B cell (primary cell): ENCODE measurements around the gene CLEC4G. TPM values are rescaled to one million over a fixed set of nuclear protein-coding genes. Genes with fewer than 3 reads are reported as not detected.
"Not testable (repeated sequence)": the region's sequence is repeated elsewhere in the genome, so short reads cannot be mapped to it uniquely, and the experiment has no call there.

Experiments
- ATAC-seq: fragments of 200-7000 bp; cut with Tn5 transposase; one replicate; pipeline ENCODE4 v1.10.0; 2021; ENCODE audit warnings: low read depth, mild to moderate bottlenecking, moderate number of reproducible peaks, moderate library complexity
- CTCF ChIA-PET: fragments of 350-600 bp; sonication (Branson Sonifier 250); formaldehyde crosslinking; loops from one replicate; lab custom pipeline; 2021; ENCODE audit warnings: antibody characterized with exemption, inconsistent platforms; lab: Charles Lee
- POLR2A ChIA-PET: fragments of 350-600 bp; sonication (Branson Sonifier 250); formaldehyde crosslinking; loops from one replicate; lab custom pipeline; 2021; ENCODE audit warnings: antibody characterized with exemption; lab: Charles Lee
- DNase-seq: peaks from one replicate; pipeline ENCODE4 v3.0.0; 2013
- H2AFZ ChIP-seq: 2 replicates; pipeline ENCODE4 v1.6.1; 2012; ENCODE audit warnings: mild to moderate bottlenecking, low read depth, low read length; ENCODE audit not compliant: insufficient read depth, poor library complexity, severe bottlenecking
- H3K27ac ChIP-seq, 2 donors: 1 replicate in 1 of 2; 2 replicates in 1 of 2; pipeline ENCODE4 v1.5.1; 2012 to 2013; ENCODE audit warnings: low read length in 2 of 2, mild to moderate bottlenecking in 2 of 2, moderate library complexity in 1 of 2
- H3K27me3 ChIP-seq, 4 experiments: fragments of 200-600 bp in 1 of 4; sonication (generic) in 1 of 4; replicated peaks in 1 of 4; 1 replicate in 2 of 4; 2 replicates in 2 of 4; pipeline versions ENCODE4 v1.6.1 to v1.7.0; 2013 to 2016; ENCODE audit warnings: low read length in 3 of 4, mild to moderate bottlenecking in 2 of 4, mixed read lengths in 1 of 4, moderate library complexity in 1 of 4; ENCODE audit not compliant: insufficient read depth in 4 of 4, control insufficient read depth in 3 of 4; ENCODE audit errors: control extremely low read depth in 1 of 4
- H3K36me3 ChIP-seq, 2 experiments: replicated peaks in 1 of 2; 1 replicate in 1 of 2; 2 replicates in 1 of 2; pipeline versions ENCODE4 v1.6.1 to v1.7.1; 2013; ENCODE audit warnings: low read length in 1 of 2; ENCODE audit not compliant: insufficient read depth in 2 of 2, control insufficient read depth in 1 of 2; ENCODE audit errors: control extremely low read depth in 1 of 2, extremely low read depth in 1 of 2
- H3K4me1 ChIP-seq, 2 donors: fragments of 200-600 bp in 1 of 2; sonication (generic) in 1 of 2; 1 replicate in 1 of 2; 2 replicates in 1 of 2; pipeline versions ENCODE4 v1.5.1 to v1.6.1; 2013 to 2017; ENCODE audit warnings: low read length in 2 of 2; ENCODE audit not compliant: control insufficient read depth in 2 of 2, insufficient read depth in 2 of 2
- H3K4me2 ChIP-seq: replicated peaks from 2 replicates; pipeline ENCODE3; 2012; ENCODE audit warnings: mild to moderate bottlenecking, low read depth, low read length; ENCODE audit not compliant: poor library complexity, severe bottlenecking
- H3K4me3 ChIP-seq, 5 experiments: fragments of 200-600 bp in 1 of 5; sonication (generic) in 1 of 5; 1 replicate in 3 of 5; 2 replicates in 2 of 5; pipeline versions ENCODE4 v1.5.1 to v1.7.0; 2011 to 2016; ENCODE audit warnings: low read length in 4 of 5, mild to moderate bottlenecking in 4 of 5, low read depth in 2 of 5, control low read depth in 1 of 5, moderate library complexity in 1 of 5; ENCODE audit not compliant: insufficient read depth in 1 of 5; ENCODE audit errors: control extremely low read depth in 1 of 5, extremely low read depth in 1 of 5
- H3K79me2 ChIP-seq: fragments of 200-600 bp; sonication (generic); one replicate; pipeline ENCODE4 v1.6.0; 2016; ENCODE audit warnings: low read length; ENCODE audit not compliant: control insufficient read depth, insufficient read depth
- H3K9ac ChIP-seq: fragments of 200-600 bp; sonication (generic); 2 replicates; pipeline ENCODE4 v1.6.1; 2017; ENCODE audit warnings: mild to moderate bottlenecking, low read length, moderate library complexity
- H3K9me3 ChIP-seq, 3 donors: one replicate each; pipeline versions ENCODE4 v1.6.1 to v1.7.1; 2013; ENCODE audit warnings: low read length in 2 of 3; ENCODE audit not compliant: control insufficient read depth in 2 of 3, insufficient read depth in 1 of 3; ENCODE audit errors: control extremely low read depth in 1 of 3
- H4K20me1 ChIP-seq: 2 replicates; pipeline ENCODE4 v1.6.0; 2012; ENCODE audit warnings: mild to moderate bottlenecking, low read length; ENCODE audit not compliant: insufficient read depth, control insufficient read depth, poor library complexity, severe bottlenecking
- H3K27ac Mint-ChIP-seq: one replicate; pipeline ENCODE4 v1.8.0; 2021; ENCODE audit warnings: mixed read lengths
- H3K27me3 Mint-ChIP-seq: one replicate; pipeline ENCODE4 v1.8.0; 2021; ENCODE audit warnings: mixed read lengths
- H3K4me1 Mint-ChIP-seq: one replicate; pipeline ENCODE4 v1.8.0; 2021; ENCODE audit warnings: mixed read lengths
- H3K4me3 Mint-ChIP-seq: one replicate; pipeline ENCODE4 v1.8.0; 2021; ENCODE audit warnings: mixed read lengths
- H3K9me3 Mint-ChIP-seq: one replicate; pipeline ENCODE4 v1.8.0; 2022; ENCODE audit warnings: mixed read lengths; ENCODE audit not compliant: insufficient read depth
- CTCF ChIP-seq: fragments of 200-600 bp; IDR thresholded peaks from one replicate; pipeline ENCODE4 v1.8.0; 2022; ENCODE audit warnings: antibody characterized with exemption, mild to moderate bottlenecking
- EZH2 ChIP-seq: IDR thresholded peaks from 2 replicates; pipeline ENCODE4 v1.6.1; 2012; ENCODE audit warnings: borderline replicate concordance, low read depth, mild to moderate bottlenecking, moderate library complexity, low read length; ENCODE audit not compliant: insufficient read depth, poor library complexity, severe bottlenecking
- WGBS: methylation state at CpG from one replicate; pipeline ENCODE4 v1.1.5; 2013; ENCODE audit warnings: missing lambda C conversion rate; ENCODE audit not compliant: insufficient coverage; 5-methylcytosine and 5-hydroxymethylcytosine counted together
- intact Hi-C: fragments of 100-400 bp; cut with micrococcal nuclease; formaldehyde crosslinking; loops from one replicate; pipeline ENCODE4 v1.10.0; 2022
- polyA plus RNA-seq: library from polyadenylated mRNA; depleted of rRNA; stranded (reverse); fragments of >200 nt; gene quantifications from 2 replicates; pipeline ENCODE4 v1.2.3, GENCODE V29; 2012
- total RNA-seq, 2 donors: library from RNA; stranded (reverse); fragments of 120-200 nt in 1 of 2; gene quantifications; 1 replicate in 1 of 2; 2 replicates in 1 of 2; pipeline versions ENCODE4 v1.2.3 to v1.2.4, GENCODE V29; 2013 to 2022

Gene CLEC4G
- total and polyA plus RNA-seq, 2 donors (not counting 1 experiment from before 2014, with no cell fraction given), result 1.3 TPM; not detected in 1

GRCh38 chr19:7746903-7747884, 15.3 kb upstream of the CLEC4G start, which contains the start of gene CD209:
CD209 (minus strand) TSS chr19:7747534; CDS start chr19:7747511, 23 bp downstream.
- ATAC-seq (no peak), DNase-seq (no peak)
- no peak within 1 kb of the TSS for H3K4me3 Mint-ChIP-seq
- POLR2A ChIA-PET, result no interaction called here
- peaks cover 5 to 17% (median 9%) of the 10 kb centered on the region in 3 donors for H3K9me3 ChIP-seq
- H3K27me3 ChIP-seq, result peaks cover 0 to 5% (median 0%) of the 10 kb centered on the region in 4 experiments
- peak within 1 kb of the TSS; percentile 12 for H3K27ac Mint-ChIP-seq
- H3K9ac ChIP-seq, result no peak within 1 kb of the TSS
- WGBS, result 83% methylated on average over 7 of the region's 7 CpGs
- CTCF ChIA-PET, result interaction anchor here (0.6 to 1.0 kb wide), 4 partner anchors 17 to 53 kb away, joined by 3 read pairs; no protein-coding TSS in a partner anchor
- TF ChIP-seq CTCF (no peak), EZH2 (no peak)
- H3K27me3 Mint-ChIP-seq, result no peaks in the 10 kb centered on the region
- no peak within 1 kb of the TSS for H3K27ac ChIP-seq
- intact Hi-C loops, result no loop called here
- peaks cover 49 to 58% of the 10 kb centered on the region in 2 donors for H3K4me1 ChIP-seq
- H3K79me2 ChIP-seq, result no peaks in the 10 kb centered on the region
- H3K4me3 ChIP-seq, result no peak within 1 kb of the TSS
- no peak within 1 kb of the TSS for H2AFZ ChIP-seq
- no peak within 1 kb of the TSS for H3K4me2 ChIP-seq
- no peaks in the 10 kb centered on the region for H3K36me3 ChIP-seq
- H4K20me1 ChIP-seq, result no peaks in the 10 kb centered on the region
- peaks cover 5% of the 10 kb centered on the region for H3K9me3 Mint-ChIP-seq
- H3K4me1 Mint-ChIP-seq, result peaks cover 64% of the 10 kb centered on the region

GRCh38 chr19:7746306-7746705, 14.4 kb upstream of the CLEC4G start:
- H3K4me2 ChIP-seq, DNase-seq, H3K27me3 ChIP-seq, H3K27ac Mint-ChIP-seq, POLR2A ChIA-PET, H4K20me1 ChIP-seq, H3K4me3 Mint-ChIP-seq, H3K27me3 Mint-ChIP-seq, CTCF ChIA-PET, H3K4me3 ChIP-seq, H3K9me3 ChIP-seq, H3K79me2 ChIP-seq, H3K9ac ChIP-seq, H3K9me3 Mint-ChIP-seq, intact Hi-C loops, ATAC-seq, H3K36me3 ChIP-seq, H2AFZ ChIP-seq, H3K27ac ChIP-seq: not testable (repeated sequence)
- 97% methylated on average over 4 of the region's 4 CpGs for whole genome bisulfite sequencing
- H3K4me1 Mint-ChIP-seq, result peaks cover 59% of the 10 kb centered on the region
- H3K4me1 ChIP-seq, result peaks cover 43 to 51% of the 10 kb centered on the region in 2 donors
